IMR-90 (cell line): ENCODE data around the gene TNK2.

ENCODE experiments used
- BHLHE40 ChIP-seq: fragments of 150-350 bp; IDR thresholded peaks from 2 replicates; pipeline ENCODE4 v1.6.1; 2016; ENCODE audit warnings: mild to moderate bottlenecking, low read depth, low read length
- CEBPB ChIP-seq: IDR thresholded peaks from 2 replicates; pipeline ENCODE4 v1.6.1; 2012; ENCODE audit warnings: low read depth, low read length, improper control_type of control experiment
- MAFK ChIP-seq: IDR thresholded peaks from 2 replicates; pipeline ENCODE4 v1.6.1; 2012; ENCODE audit warnings: low read depth, low read length, improper control_type of control experiment
- POLR2A ChIP-seq: IDR thresholded peaks from 2 replicates; pipeline ENCODE4 v1.6.1; 2012; ENCODE audit warnings: mild to moderate bottlenecking, low read depth, low read length
- RAD21 ChIP-seq: IDR thresholded peaks from 2 replicates; pipeline ENCODE4 v1.6.1; 2012; ENCODE audit warnings: low read length, improper control_type of control experiment
- RCOR1 ChIP-seq: IDR thresholded peaks from 2 replicates; pipeline ENCODE4 v1.6.1; 2012; ENCODE audit warnings: mild to moderate bottlenecking, low read length, improper control_type of control experiment; ENCODE audit not compliant: insufficient replicate concordance
- TF ChIP-seq, protein P1 (sequence below): conservative IDR thresholded peaks from 2 replicates; pipeline ENCODE4 v1.5.1; 2012; ENCODE audit warnings: mild to moderate bottlenecking, low read depth, low read length, improper control_type of control experiment
- TF ChIP-seq, protein P2 (sequence below): fragments of 150-350 bp; IDR thresholded peaks from 2 replicates; pipeline ENCODE4 v1.6.1; 2017; ENCODE audit warnings: mild to moderate bottlenecking, antibody characterized with exemption, low read length, low read depth

DNA sequence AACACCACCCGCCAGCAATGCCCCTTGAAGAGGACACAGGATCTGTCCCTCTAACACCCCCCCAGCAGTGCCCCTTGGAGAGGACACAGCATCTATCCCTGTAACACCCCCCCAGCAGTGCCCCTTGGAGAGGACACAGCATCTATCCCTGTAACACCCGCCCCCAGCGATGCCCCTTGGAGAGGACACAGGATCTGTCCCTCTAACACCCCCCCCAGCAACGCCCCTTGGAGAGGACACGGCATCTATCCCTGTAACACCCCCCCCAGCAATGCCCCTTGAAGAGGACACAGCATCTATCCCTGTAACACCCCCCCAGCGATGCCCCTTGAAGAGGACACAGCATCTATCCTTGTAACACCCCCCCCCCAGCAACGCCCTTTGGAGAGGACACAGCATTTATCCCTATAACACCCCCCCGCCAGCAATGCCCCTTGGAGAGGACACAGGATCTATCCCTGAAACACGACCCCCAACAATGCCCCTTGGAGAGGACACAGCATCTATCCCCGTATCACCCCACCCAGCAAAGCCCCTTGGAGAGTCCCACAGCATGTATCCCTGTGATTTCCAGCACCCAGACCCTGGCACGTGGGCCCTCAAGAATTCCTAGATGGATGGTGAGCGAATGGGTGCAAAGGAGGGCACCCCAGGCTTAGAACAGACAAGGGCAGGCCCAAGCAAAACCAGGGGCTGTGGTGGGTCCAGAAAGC is 26.9 kb downstream of the TNK2 start:
- TF ChIP-seq, protein P1, sequence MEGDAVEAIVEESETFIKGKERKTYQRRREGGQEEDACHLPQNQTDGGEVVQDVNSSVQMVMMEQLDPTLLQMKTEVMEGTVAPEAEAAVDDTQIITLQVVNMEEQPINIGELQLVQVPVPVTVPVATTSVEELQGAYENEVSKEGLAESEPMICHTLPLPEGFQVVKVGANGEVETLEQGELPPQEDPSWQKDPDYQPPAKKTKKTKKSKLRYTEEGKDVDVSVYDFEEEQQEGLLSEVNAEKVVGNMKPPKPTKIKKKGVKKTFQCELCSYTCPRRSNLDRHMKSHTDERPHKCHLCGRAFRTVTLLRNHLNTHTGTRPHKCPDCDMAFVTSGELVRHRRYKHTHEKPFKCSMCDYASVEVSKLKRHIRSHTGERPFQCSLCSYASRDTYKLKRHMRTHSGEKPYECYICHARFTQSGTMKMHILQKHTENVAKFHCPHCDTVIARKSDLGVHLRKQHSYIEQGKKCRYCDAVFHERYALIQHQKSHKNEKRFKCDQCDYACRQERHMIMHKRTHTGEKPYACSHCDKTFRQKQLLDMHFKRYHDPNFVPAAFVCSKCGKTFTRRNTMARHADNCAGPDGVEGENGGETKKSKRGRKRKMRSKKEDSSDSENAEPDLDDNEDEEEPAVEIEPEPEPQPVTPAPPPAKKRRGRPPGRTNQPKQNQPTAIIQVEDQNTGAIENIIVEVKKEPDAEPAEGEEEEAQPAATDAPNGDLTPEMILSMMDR: no peak
- TF ChIP-seq MAFK: no peak
- no peak for TF ChIP-seq RAD21
- TF ChIP-seq RCOR1: no peak
- no peak for TF ChIP-seq POLR2A
- no peak for TF ChIP-seq CEBPB
- TF ChIP-seq, protein P2, sequence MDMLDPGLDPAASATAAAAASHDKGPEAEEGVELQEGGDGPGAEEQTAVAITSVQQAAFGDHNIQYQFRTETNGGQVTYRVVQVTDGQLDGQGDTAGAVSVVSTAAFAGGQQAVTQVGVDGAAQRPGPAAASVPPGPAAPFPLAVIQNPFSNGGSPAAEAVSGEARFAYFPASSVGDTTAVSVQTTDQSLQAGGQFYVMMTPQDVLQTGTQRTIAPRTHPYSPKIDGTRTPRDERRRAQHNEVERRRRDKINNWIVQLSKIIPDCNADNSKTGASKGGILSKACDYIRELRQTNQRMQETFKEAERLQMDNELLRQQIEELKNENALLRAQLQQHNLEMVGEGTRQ: no peak
- no peak for TF ChIP-seq BHLHE40
